Right renal pelvis (tissue), 4 donors: ENCODE results near the gene TRMT10B. TPM values are rescaled to one million over a fixed set of nuclear protein-coding genes. Genes with fewer than 3 reads are reported as not detected.

Source experiments
- DNase-seq, 4 donors: peaks; one replicate each; pipeline ENCODE4 v3.0.0-alpha.2; 2013; ENCODE audit warnings: low read depth in 4 of 4, low spot score in 3 of 4, missing footprints in 1 of 4
- polyA plus RNA-seq, 4 donors: library from polyadenylated mRNA; unstranded; fragments of 120-200 nt; gene quantifications; one replicate each; pipeline ENCODE4 v1.2.1, GENCODE V29; 2013; ENCODE audit not compliant: insufficient read length in 4 of 4

TRMT10B gene
- 10 to 100 TPM; 12.1 to 19.0 (median 14.1) TPM for polyA plus RNA-seq

GRCh38 chr9:37753489-37754190 is at the start of gene TRMT10B:
TRMT10B (plus strand) TSS chr9:37753805; CDS start chr9:37761932, 8,127 bp downstream.
- DNase-seq, result peak; percentile 52 to 63 (median 59)

GRCh38 chr9:37705787-37706186 is 47.8 kb upstream of the TRMT10B start:
- no peak for DNase-seq

- no peak for DNase-seq
Measured at GRCh38 chr9:37706290-37706689, 47.3 kb upstream of the TRMT10B start.

GRCh38 chr9:37707748-37708147 is 45.9 kb upstream of the TRMT10B start:
- no peak for DNase-seq

- no peak for DNase-seq
Measured at GRCh38 chr9:37710046-37710445, 43.6 kb upstream of the TRMT10B start.

GRCh38 chr9:37715260-37715659 is 38.3 kb upstream of the TRMT10B start:
- DNase-seq, result no peak

GRCh38 chr9:37715991-37716505 is 37.6 kb upstream of the TRMT10B start:
- no peak for DNase-seq

GRCh38 chr9:37719526-37719925 is 34.1 kb upstream of the TRMT10B start:
- no peak for DNase-seq

- DNase-seq, result no peak
Measured at GRCh38 chr9:37727013-37727412, 26.6 kb upstream of the TRMT10B start.

- no peak for DNase-seq
Measured at GRCh38 chr9:37729499-37729898, 24.1 kb upstream of the TRMT10B start.

GRCh38 chr9:37730256-37730655 is 23.3 kb upstream of the TRMT10B start:
- DNase-seq, result no peak

GRCh38 chr9:37730839-37731238 is 22.8 kb upstream of the TRMT10B start:
- DNase-seq, result no peak

- no peak for DNase-seq
Measured at GRCh38 chr9:37732086-37732741, 21.4 kb upstream of the TRMT10B start.

GRCh38 chr9:37732952-37733351 is 20.7 kb upstream of the TRMT10B start:
- no peak for DNase-seq

GRCh38 chr9:37739222-37739621 is 14.4 kb upstream of the TRMT10B start:
- DNase-seq, result no peak

- no peak for DNase-seq
Measured at GRCh38 chr9:37740128-37740527, 13.5 kb upstream of the TRMT10B start.

- no peak for DNase-seq
Measured at GRCh38 chr9:37740631-37741328, 12.8 kb upstream of the TRMT10B start.

- no peak for DNase-seq
Measured at GRCh38 chr9:37745970-37746369, 7.6 kb upstream of the TRMT10B start.

GRCh38 chr9:37746448-37747270 is 6.9 kb upstream of the TRMT10B start:
- no peak for DNase-seq

- DNase-seq, result peak; percentile 25 to 41 (median 26)
Measured at GRCh38 chr9:37747271-37747753, 6.3 kb upstream of the TRMT10B start.
